H1 (cell line): ENCODE data around the gene NAV2.

Experiments
- CBX5 ChIP-seq: fragments of 300-800, 300-1000 bp; sonication (generic); IDR thresholded peaks from 2 replicates; pipeline ENCODE4 v1.7.1; 2016; ENCODE audit warnings: antibody characterized with exemption, low read length, low read depth
- CHD2 ChIP-seq: IDR thresholded peaks from 2 replicates; pipeline ENCODE4 v1.6.1; 2012; ENCODE audit warnings: low read length, improper control_type of control experiment
- CREB1 ChIP-seq: IDR thresholded peaks from 2 replicates; pipeline ENCODE4 v1.6.1; 2012; ENCODE audit warnings: inconsistent platforms
- EZH2 ChIP-seq: fragments of 200-600 bp; sonication (generic); IDR thresholded peaks from 2 replicates; pipeline ENCODE4 v1.7.1; 2012; ENCODE audit warnings: low read depth, mild to moderate bottlenecking, moderate library complexity, low read length, inconsistent platforms; ENCODE audit not compliant: severe bottlenecking
- GTF2F1 ChIP-seq: IDR thresholded peaks from 2 replicates; pipeline ENCODE4 v1.6.1; 2012; ENCODE audit warnings: low read depth, low read length, improper control_type of control experiment, borderline replicate concordance
- KDM1A ChIP-seq: fragments of 200-600, 300-600 bp; sonication (generic); IDR thresholded peaks from 2 replicates; pipeline ENCODE4 v1.7.1; 2016; ENCODE audit warnings: mild to moderate bottlenecking, low read length, borderline replicate concordance
- PHF8 ChIP-seq: fragments of 200-600 bp; sonication (generic); conservative IDR thresholded peaks from 2 replicates; pipeline ENCODE4 v1.7.1; 2012; ENCODE audit warnings: low read depth, mild to moderate bottlenecking, inconsistent platforms, low read length, moderate library complexity
- POLR2A ChIP-seq, 2 experiments: IDR thresholded peaks; 1 replicate in 1 of 2; 2 replicates in 1 of 2; pipeline ENCODE4 v1.6.1; 2011; ENCODE audit warnings: low read depth in 2 of 2, low read length in 2 of 2, mild to moderate bottlenecking in 2 of 2; ENCODE audit errors: control extremely low read depth in 1 of 2
- POU5F1 ChIP-seq: IDR thresholded peaks from 2 replicates; pipeline ENCODE4 v1.6.1; 2011; ENCODE audit warnings: low read depth, mild to moderate bottlenecking, low read length, moderate library complexity
- RAD21 ChIP-seq, 2 experiments: IDR thresholded peaks in 1 of 2; conservative IDR thresholded peaks in 1 of 2; 2 replicates each; pipeline ENCODE4 v1.6.1; 2011; ENCODE audit warnings: low read depth in 2 of 2, low read length in 2 of 2, improper control_type of control experiment in 1 of 2, inconsistent platforms in 1 of 2, mild to moderate bottlenecking in 1 of 2, moderate library complexity in 1 of 2
- TAF1 ChIP-seq: IDR thresholded peaks from 2 replicates; pipeline ENCODE4 v1.6.1; 2011; ENCODE audit warnings: mild to moderate bottlenecking, low read depth, low read length
- YY1 ChIP-seq: IDR thresholded peaks from 2 replicates; pipeline ENCODE4 v1.6.1; 2011; ENCODE audit warnings: low read depth, mild to moderate bottlenecking, low read length
- TF ChIP-seq, protein P1 (sequence below), 3 experiments: IDR thresholded peaks; 1 replicate in 2 of 3; 2 replicates in 1 of 3; pipeline versions ENCODE4 v1.5.1 to v1.6.1; 2011; ENCODE audit warnings: low read length in 3 of 3, mild to moderate bottlenecking in 3 of 3, inconsistent platforms in 2 of 3, low read depth in 1 of 3, moderate library complexity in 1 of 3; ENCODE audit not compliant: insufficient read depth in 1 of 3; ENCODE audit errors: control extremely low read depth in 1 of 3

DNA sequence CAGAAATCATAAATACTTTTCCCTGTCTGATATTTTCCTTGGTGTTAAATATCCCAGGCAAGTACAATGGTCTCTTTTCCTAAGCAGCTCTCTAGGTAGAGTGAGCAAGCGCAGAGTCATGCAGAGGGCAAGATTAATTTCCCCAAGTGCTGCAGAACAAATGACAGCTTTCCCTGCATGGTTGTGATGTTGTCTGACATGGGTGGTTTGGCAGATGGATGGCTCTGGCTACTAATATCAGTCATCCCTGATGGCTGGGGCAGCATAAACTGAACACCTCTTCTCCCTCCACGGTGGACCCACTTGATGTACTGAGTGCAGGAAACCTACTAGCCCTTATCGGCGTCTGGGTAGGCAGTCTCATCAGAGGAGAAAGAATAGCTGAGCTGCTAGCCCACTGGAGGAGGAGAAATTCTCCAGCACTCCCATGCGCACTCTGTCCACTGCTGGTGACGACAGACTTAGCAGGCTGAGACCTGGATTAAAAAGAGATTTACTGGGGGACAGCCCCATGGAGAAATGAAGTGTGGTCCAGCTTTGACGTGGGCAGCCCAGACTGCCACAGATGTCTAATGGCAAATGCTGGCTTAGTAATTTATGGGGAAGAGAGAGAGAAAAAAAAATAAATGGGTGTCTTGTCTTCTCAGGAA is 244.8 kb downstream of the NAV2 start:
- TF ChIP-seq CHD2 (no peak), CREB1 (no peak), RAD21 (IDR thresholded peaks at IDR 0.05 in 1 of 2, conservative IDR thresholded peaks at IDR 0.05 in 1 of 2; ENCODE audit: low read depth in 2 of 2, low read length in 2 of 2) (no peak), CBX5 (no peak), POLR2A (IDR thresholded peaks at IDR 0.05; ENCODE audit: control extremely low read depth in 1 of 2, low read depth in 2 of 2, low read length in 2 of 2) (no peak), PHF8 (no peak), KDM1A (no peak), POU5F1 (no peak), TAF1 (no peak), GTF2F1 (no peak), EZH2 (no peak), YY1 (no peak)
- TF ChIP-seq, protein P1, sequence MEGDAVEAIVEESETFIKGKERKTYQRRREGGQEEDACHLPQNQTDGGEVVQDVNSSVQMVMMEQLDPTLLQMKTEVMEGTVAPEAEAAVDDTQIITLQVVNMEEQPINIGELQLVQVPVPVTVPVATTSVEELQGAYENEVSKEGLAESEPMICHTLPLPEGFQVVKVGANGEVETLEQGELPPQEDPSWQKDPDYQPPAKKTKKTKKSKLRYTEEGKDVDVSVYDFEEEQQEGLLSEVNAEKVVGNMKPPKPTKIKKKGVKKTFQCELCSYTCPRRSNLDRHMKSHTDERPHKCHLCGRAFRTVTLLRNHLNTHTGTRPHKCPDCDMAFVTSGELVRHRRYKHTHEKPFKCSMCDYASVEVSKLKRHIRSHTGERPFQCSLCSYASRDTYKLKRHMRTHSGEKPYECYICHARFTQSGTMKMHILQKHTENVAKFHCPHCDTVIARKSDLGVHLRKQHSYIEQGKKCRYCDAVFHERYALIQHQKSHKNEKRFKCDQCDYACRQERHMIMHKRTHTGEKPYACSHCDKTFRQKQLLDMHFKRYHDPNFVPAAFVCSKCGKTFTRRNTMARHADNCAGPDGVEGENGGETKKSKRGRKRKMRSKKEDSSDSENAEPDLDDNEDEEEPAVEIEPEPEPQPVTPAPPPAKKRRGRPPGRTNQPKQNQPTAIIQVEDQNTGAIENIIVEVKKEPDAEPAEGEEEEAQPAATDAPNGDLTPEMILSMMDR (IDR thresholded peaks at IDR 0.05; ENCODE audit: control extremely low read depth in 1 of 3, insufficient read depth in 1 of 3, low read depth in 1 of 3, low read length in 3 of 3) = no peak
